Nephron (organoid): ENCODE results near the gene UROC1.

Source experiments
- H3K27ac Mint-ChIP-seq, 3 experiments: 2 replicates each; pipeline ENCODE4 v1.8.0; 2020; ENCODE audit warnings: mixed read lengths in 3 of 3, mild to moderate bottlenecking in 2 of 3, moderate library complexity in 1 of 3
- H3K27me3 Mint-ChIP-seq: 2 replicates; pipeline ENCODE4 v1.8.0; 2021; ENCODE audit warnings: low read depth, mild to moderate bottlenecking, moderate library complexity, mixed read lengths
- H3K36me3 Mint-ChIP-seq: 2 replicates; pipeline ENCODE4 v1.8.0; 2020; ENCODE audit warnings: low read depth, mixed read lengths
- H3K4me1 Mint-ChIP-seq: 2 replicates; pipeline ENCODE4 v1.8.0; 2020; ENCODE audit warnings: mixed read lengths
- H3K4me3 Mint-ChIP-seq, 3 experiments: 2 replicates each; pipeline ENCODE4 v1.8.0; 2020; ENCODE audit warnings: mild to moderate bottlenecking in 3 of 3, mixed read lengths in 3 of 3, moderate library complexity in 2 of 3
- H3K9me3 Mint-ChIP-seq: 2 replicates; pipeline ENCODE4 v1.8.0; 2020; ENCODE audit warnings: mixed read lengths
- TF ChIP-seq, protein P1 (sequence below), 3 experiments: fragments of 200-600 bp; sonication (generic); IDR thresholded peaks; one replicate each; pipeline ENCODE4 v1.5.0; 2021; ENCODE audit warnings: antibody characterized with exemption in 3 of 3; ENCODE audit not compliant: unreplicated experiment in 3 of 3

UROC1 gene

DNA sequence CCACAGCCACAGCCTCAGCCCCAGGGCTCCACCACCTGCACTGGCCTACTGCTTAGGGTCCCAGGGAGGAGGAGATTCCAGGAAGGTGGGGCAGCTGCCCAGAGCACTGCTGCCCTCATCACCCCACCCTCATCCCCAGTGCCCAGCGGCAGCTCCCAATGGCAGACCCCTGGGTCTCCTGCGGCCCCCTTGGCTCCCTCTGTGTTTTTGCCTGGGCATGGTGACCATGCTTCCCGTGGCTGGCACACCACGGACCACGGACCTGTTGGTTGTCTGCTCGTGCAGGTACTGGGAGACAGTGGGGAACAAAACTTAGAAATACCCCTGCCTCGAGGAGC lies 9.1 kb upstream of the UROC1 start:
- no peak overlapping the region for H3K4me3 Mint-ChIP-seq
- TF ChIP-seq, protein P1, sequence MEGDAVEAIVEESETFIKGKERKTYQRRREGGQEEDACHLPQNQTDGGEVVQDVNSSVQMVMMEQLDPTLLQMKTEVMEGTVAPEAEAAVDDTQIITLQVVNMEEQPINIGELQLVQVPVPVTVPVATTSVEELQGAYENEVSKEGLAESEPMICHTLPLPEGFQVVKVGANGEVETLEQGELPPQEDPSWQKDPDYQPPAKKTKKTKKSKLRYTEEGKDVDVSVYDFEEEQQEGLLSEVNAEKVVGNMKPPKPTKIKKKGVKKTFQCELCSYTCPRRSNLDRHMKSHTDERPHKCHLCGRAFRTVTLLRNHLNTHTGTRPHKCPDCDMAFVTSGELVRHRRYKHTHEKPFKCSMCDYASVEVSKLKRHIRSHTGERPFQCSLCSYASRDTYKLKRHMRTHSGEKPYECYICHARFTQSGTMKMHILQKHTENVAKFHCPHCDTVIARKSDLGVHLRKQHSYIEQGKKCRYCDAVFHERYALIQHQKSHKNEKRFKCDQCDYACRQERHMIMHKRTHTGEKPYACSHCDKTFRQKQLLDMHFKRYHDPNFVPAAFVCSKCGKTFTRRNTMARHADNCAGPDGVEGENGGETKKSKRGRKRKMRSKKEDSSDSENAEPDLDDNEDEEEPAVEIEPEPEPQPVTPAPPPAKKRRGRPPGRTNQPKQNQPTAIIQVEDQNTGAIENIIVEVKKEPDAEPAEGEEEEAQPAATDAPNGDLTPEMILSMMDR (IDR thresholded peaks at IDR 0.05; ENCODE audit: unreplicated experiment in 3 of 3) = no peak
- peaks cover 42% of the 10 kb centered on the region for H3K27me3 Mint-ChIP-seq
- H3K9me3 Mint-ChIP-seq = no peaks in the 10 kb centered on the region
- no peak overlapping the region for H3K27ac Mint-ChIP-seq
- H3K4me1 Mint-ChIP-seq = no peaks in the 10 kb centered on the region
- no peaks in the 10 kb centered on the region for H3K36me3 Mint-ChIP-seq

DNA sequence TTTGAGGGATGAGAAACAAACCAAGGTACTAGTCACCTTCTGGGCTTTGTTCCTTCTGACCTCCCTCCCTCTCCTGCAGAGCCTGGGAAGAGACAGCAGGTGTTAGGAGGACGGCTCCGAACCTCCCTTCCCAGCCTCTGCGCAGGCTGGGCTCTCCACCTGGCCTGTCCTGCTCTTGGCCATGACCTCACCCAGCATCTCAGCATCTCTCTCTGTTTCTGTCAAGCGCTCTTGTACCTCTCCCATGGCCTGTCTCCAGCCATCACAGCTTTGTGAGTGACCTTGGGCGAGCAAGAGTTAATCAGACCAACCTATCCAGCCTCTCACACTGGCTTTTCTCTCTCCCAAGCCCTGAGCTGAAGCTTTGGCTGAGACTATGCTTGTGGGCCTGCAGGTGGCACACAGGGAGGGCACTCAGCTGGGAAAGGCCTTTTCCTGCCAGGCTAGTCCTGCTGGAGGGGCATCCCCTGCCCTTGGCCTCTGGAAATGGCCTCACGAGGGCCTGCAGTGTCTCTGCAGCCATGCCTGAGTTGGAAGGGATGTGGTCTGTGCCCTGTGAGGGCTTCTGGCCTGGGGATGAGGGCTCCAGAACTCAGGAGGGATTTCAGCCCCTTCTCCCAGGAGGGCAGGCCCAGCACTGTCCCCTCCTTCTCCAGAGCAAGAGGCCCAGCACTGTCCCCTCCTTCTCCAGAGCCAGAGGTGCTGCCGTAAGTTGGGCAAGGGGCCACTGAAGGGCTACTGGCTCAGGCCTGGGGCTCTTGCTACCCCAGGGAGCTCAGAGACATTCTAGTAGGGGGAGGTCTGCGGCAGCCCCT lies 8.5 kb upstream of the UROC1 start:
- Mint-ChIP-seq H3K9me3 (no peaks in the 10 kb centered on the region), H3K4me3 (peak overlapping the region; percentile 35 to 59 (median 41)), H3K27me3 (peaks cover 44% of the 10 kb centered on the region), H3K4me1 (no peaks in the 10 kb centered on the region), H3K27ac (no peak overlapping the region), H3K36me3 (no peaks in the 10 kb centered on the region)
- TF ChIP-seq, protein P1 (IDR thresholded peaks at IDR 0.05; ENCODE audit: unreplicated experiment in 3 of 3) = no peak

DNA sequence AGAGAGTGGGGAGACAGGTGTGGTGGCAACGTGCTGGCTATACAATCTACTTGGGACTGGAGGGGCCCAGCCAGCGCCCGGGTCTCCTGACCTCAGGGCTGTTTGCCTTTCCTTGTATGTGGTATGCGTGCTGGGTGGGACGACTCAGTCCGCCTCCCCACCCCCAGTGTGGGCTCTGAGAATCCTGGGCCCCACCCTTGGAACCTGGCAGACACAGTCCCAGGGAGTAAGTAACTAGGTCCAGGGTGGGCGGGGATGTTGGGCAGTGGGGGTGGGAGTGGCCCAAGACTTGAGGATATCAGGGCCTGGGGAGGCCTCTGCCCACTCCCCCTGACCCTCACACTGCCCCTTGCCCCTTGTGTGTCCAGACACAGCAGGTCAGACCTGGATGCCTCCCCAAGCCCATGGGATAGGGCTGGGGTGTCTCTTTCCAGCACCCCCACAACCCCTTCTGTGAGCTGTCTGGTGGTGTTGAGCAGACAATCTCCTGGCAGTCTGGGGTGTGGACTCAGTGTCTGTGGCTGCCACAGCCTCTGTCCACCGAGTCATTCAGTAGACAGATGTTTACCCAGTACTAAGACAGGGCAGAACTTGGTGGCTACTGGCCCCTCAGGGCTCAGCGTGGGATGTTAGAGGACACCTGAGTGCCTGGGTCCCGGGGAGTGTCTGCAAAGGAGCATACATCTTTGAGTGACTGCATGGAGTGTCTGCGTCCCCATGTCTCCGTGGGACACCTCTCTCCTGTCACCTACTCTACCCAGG lies 7.7 kb upstream of the UROC1 start:
- H3K9me3 Mint-ChIP-seq = no peaks in the 10 kb centered on the region
- H3K36me3 Mint-ChIP-seq = no peaks in the 10 kb centered on the region
- TF ChIP-seq, protein P1 (IDR thresholded peaks at IDR 0.05; ENCODE audit: unreplicated experiment in 3 of 3) = no peak
- H3K27ac Mint-ChIP-seq = no peak overlapping the region
- H3K4me1 Mint-ChIP-seq = no peaks in the 10 kb centered on the region
- H3K27me3 Mint-ChIP-seq = peaks cover 50% of the 10 kb centered on the region
- H3K4me3 Mint-ChIP-seq = peak overlapping the region; percentile 53 to 75 (median 66)

DNA sequence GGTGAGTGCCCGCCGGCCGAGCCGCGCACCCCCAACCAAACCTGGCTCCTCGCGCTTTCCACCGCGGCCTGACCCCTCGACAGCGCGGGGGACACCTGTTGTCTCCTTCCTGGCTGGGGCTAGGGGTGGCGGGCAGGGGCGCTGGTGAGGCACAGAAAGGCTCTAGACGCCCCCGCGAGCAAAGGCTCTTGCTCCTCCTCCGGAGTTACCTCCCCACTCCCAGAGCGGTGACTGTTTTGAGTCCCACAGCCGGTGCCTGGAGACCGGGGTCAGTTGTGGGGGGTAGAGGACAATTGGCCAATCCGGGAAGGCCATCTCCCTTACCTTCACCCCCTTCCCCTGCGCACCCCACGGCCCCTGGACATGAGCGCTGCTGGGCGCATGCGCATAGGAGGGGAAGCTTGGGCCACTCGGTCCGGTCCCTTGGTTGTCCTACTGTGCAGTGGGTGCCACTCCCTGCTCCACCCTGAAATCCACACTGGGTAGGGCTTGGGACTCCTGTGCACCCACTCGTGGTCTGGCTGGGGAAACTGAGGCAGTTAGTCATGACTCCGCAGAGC lies 6.9 kb upstream of the UROC1 start:
- TF ChIP-seq, protein P1 (IDR thresholded peaks at IDR 0.05; ENCODE audit: unreplicated experiment in 3 of 3) = no peak
- Mint-ChIP-seq H3K27ac (no peak overlapping the region), H3K36me3 (no peaks in the 10 kb centered on the region), H3K9me3 (no peaks in the 10 kb centered on the region), H3K4me1 (no peaks in the 10 kb centered on the region), H3K4me3 (peak overlapping the region; percentile 53 to 75 (median 66)), H3K27me3 (peaks cover 52% of the 10 kb centered on the region)

DNA sequence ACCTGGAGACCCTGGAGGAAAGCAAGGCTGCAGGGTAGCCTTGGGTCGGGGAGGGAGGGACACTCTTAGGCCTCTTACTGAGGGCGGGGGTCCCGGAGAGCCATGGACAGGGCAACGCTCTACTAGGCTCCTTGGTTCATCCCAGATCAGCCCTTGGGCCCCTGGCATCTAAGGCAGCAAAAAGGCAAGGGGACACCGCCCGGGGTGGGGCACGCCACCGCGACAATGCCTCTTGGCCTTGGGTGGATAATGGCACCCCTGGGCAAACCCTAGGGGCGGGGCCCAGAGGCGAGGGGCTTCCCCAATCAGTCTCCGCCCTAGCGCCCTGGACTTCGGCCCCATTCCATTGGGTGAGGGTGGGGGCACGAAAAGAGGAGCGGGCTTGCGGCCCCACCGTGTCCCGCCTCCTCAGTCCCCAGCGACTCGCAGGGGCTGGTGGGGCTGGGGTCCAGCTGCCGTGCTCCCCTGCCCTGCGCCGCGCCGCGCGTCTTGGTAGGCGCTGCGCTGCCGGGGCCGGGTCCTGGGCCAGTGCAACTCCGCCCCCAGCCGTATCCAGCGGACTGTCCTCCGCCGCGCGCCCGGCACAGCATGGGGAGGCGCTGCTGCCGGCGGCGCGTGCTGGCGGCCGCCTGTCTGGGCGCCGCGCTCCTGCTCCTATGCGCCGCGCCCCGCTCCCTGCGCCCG lies 6.3 kb upstream of the UROC1 start, which contains the start of gene CHST13:
TSS of gene CHST13 (plus strand) at position 411 of the 684 bp plus-strand sequence. CDS start at position 589, 178 bp downstream.
- no peaks in the 10 kb centered on the region for H3K36me3 Mint-ChIP-seq
- TF ChIP-seq, protein P1 (IDR thresholded peaks at IDR 0.05; ENCODE audit: unreplicated experiment in 3 of 3) = no peak
- H3K9me3 Mint-ChIP-seq = no peaks in the 10 kb centered on the region
- peak within 1 kb of the TSS; percentile 53 to 75 (median 66) for H3K4me3 Mint-ChIP-seq
- H3K4me1 Mint-ChIP-seq = no peaks in the 10 kb centered on the region
- H3K27me3 Mint-ChIP-seq = peaks cover 52% of the 10 kb centered on the region
- H3K27ac Mint-ChIP-seq = peak within 1 kb of the TSS in 2 of 3 experiments; percentile 68 to 69
